ENCODE measurements around the gene MYF6.

The MYF6 gene

DNA sequence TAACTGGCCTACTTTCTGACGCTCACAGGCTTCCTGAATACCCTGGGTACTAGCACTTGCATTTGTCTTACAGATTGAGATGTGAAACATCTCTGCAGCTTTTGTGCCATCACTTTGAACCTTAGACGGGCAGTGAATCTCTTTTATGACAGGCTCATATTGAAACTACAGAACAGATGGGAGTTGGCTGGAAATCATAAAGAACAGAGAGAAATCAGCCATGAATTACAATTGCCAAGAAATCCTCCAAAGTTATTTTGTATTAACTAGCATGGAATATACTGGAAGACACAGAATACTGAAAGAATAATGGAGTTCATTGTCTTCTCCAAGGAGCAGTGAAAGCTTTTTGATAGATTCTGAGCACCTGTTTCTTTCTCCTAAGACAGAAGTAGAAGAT is 42.0 kb downstream of the MYF6 start:
- TF ChIP-seq, protein P1, sequence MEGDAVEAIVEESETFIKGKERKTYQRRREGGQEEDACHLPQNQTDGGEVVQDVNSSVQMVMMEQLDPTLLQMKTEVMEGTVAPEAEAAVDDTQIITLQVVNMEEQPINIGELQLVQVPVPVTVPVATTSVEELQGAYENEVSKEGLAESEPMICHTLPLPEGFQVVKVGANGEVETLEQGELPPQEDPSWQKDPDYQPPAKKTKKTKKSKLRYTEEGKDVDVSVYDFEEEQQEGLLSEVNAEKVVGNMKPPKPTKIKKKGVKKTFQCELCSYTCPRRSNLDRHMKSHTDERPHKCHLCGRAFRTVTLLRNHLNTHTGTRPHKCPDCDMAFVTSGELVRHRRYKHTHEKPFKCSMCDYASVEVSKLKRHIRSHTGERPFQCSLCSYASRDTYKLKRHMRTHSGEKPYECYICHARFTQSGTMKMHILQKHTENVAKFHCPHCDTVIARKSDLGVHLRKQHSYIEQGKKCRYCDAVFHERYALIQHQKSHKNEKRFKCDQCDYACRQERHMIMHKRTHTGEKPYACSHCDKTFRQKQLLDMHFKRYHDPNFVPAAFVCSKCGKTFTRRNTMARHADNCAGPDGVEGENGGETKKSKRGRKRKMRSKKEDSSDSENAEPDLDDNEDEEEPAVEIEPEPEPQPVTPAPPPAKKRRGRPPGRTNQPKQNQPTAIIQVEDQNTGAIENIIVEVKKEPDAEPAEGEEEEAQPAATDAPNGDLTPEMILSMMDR (IDR thresholded peaks at IDR 0.05; ENCODE audit: low read length, missing control alignments), result no peak
- DNase-seq (ENCODE audit: low read depth), result no peak
- no peak overlapping the region for H3K4me3 ChIP-seq (replicated peaks; ENCODE audit: low read depth, low read length)

DNA sequence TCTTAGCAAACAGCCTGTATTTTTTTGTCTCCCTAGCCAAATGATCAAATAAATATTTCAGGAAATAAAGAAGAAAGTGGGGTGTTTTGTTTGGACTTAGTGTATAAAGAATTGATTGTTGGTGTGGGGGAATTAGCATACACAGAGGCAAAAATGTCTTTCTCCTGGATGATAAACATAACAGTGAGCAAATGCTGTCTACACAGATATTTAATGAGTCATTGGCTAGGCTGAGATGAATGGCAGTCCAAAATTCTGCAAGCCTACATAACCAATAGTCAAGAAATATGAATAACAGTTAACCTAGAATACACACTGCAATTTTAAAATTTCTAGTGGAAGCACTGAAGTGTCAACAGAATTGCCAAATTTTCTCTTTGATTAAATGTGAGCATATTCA is 45.0 kb downstream of the MYF6 start:
- TF ChIP-seq, protein P1 (IDR thresholded peaks at IDR 0.05; ENCODE audit: low read length, missing control alignments), result no peak
- H3K4me3 ChIP-seq (replicated peaks; ENCODE audit: low read depth, low read length), result no peak overlapping the region
- no peak for DNase-seq (ENCODE audit: low read depth)

DNA sequence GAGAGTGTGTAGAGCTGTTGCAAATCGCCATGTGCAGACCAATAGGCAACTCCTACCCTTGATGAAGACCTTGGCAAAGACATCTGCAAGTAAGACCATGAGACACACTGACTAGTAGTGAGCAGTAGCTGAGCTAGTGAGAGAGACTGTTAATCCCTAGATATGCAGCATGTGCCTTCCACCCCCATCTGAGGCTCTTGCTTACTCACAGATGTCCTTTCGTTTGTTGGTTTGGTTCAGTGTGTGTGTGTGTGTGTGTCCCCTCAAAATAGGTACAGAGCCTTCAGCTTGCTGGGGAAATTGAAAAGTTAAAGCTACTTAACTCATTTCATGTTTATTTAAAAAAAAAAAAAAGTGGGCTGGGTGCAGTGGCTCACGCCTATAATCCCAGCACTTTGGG is 46.8 kb downstream of the MYF6 start:
- DNase-seq (ENCODE audit: low read depth), result no peak
- TF ChIP-seq, protein P1 (IDR thresholded peaks at IDR 0.05; ENCODE audit: low read length, missing control alignments), result no peak
- H3K4me3 ChIP-seq (replicated peaks; ENCODE audit: low read depth, low read length), result no peak overlapping the region

DNA sequence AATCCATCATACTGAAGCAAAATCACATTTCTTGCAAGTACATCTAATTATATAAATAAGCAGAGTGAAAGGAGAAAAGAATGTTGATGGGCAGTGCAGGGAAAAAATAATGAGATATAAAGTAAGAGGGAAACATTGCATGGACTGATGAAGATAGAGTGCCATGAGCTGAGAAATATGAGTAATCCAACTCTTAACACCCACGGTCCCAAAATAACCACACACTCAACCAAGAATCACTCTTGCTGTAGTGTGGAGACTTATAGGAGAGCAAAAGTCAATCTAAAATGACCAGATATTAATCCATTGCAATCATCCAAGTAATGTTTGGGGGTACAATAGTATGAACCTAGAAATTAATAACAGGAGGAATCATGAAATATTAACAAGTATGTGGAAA is 49.4 kb downstream of the MYF6 start:
- no peak overlapping the region for H3K4me3 ChIP-seq (replicated peaks; ENCODE audit: low read depth, low read length)
- TF ChIP-seq, protein P1 (IDR thresholded peaks at IDR 0.05; ENCODE audit: low read length, missing control alignments), result no peak
- no peak for DNase-seq (ENCODE audit: low read depth)
